ENCODE data around the gene PIGV. TPM values are rescaled to one million over a fixed set of nuclear protein-coding genes. Genes with fewer than 3 reads are reported as not detected.

The PIGV gene
- total and polyA plus RNA-seq, 5 donors: 3.9 to 7.3 (median 5.4) TPM

DNA sequence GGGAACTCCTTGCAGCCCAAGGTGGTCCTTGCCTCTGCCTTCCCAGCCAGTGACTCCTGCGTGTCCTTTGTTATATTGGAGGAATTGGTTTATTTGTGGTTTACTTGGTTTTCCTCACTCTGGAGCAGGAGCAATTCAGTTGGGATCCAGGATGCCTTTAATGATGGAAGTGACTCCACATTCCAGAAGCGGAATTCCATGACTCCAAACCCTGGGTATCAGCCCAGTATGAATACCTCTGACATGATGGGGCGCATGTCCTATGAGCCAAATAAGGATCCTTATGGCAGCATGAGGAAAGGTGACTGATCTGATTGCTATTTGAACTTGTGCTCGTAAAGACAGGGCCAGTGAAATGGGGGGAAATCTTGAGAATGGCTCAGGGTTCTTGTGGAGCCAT lies 15.1 kb upstream of the PIGV start:
- intact Hi-C loops (cut with DNase I): no loop called here
- Histone ChIP-seq H3K27ac (ENCODE audit: low read length) (no peak overlapping the region), H3K4me1 (ENCODE audit: control insufficient read depth, insufficient read depth, low read length) (peaks cover 13% of the 10 kb centered on the region), H3K4me3 (ENCODE audit: low read length) (no peak overlapping the region), H3K9me3 (ENCODE audit: control insufficient read depth, low read length) (no peaks in the 10 kb centered on the region), H3K27me3 (ENCODE audit: control insufficient read depth, insufficient read depth) (no peaks in the 10 kb centered on the region)
- no peak for DNase-seq
- 85% methylated on average over 4 of the region's 4 CpGs for WGBS
- ATAC-seq: no peak

DNA sequence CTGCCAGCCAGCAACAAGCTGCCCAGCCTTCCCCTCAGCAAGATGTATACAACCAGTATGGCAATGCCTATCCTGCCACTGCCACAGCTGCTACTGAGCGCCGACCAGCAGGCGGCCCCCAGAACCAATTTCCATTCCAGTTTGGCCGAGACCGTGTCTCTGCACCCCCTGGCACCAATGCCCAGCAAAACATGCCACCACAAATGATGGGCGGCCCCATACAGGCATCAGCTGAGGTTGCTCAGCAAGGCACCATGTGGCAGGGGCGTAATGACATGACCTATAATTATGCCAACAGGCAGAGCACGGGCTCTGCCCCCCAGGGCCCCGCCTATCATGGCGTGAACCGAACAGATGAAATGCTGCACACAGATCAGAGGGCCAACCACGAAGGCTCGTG lies 13.3 kb upstream of the PIGV start:
- no peak overlapping the region for H3K27ac ChIP-seq (ENCODE audit: low read length)
- H3K27me3 ChIP-seq (ENCODE audit: control insufficient read depth, insufficient read depth): no peaks in the 10 kb centered on the region
- H3K9me3 ChIP-seq (ENCODE audit: control insufficient read depth, low read length): no peaks in the 10 kb centered on the region
- DNase-seq (no peak), ATAC-seq (no peak)
- peaks cover 9% of the 10 kb centered on the region for H3K4me1 ChIP-seq (ENCODE audit: control insufficient read depth, insufficient read depth, low read length)
- intact Hi-C loops (cut with DNase I): no loop called here
- 96% methylated on average over 13 of the region's 13 CpGs for WGBS
- no peak overlapping the region for H3K4me3 ChIP-seq (ENCODE audit: low read length)

DNA sequence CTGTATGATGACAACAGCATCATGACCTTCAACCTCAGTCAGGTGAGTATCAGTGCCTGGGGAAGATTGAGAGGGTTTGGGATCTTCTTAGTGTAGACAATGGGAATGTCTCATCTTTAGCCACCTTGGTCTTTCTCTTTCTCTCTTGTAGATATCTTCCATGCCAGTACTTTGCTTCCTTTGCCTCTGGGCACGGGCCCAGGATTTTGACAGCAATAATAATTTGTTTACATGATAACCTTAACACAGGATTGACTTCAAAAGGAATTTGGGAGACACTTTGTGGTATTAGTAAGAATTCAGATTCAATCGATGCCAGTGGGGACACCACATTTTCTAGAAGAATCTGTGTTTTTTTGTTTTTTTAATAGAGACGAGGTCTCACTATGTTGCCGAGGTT lies 12.1 kb upstream of the PIGV start:
- 74% methylated on average over 4 of the region's 4 CpGs for WGBS
- no peak overlapping the region for H3K27ac ChIP-seq (ENCODE audit: low read length)
- no peak for DNase-seq
- no peaks in the 10 kb centered on the region for H3K27me3 ChIP-seq (ENCODE audit: control insufficient read depth, insufficient read depth)
- no peak overlapping the region for H3K4me3 ChIP-seq (ENCODE audit: low read length)
- intact Hi-C loops (cut with DNase I): no loop called here
- no peak for ATAC-seq
- peaks cover 9% of the 10 kb centered on the region for H3K4me1 ChIP-seq (ENCODE audit: control insufficient read depth, insufficient read depth, low read length)
- H3K9me3 ChIP-seq (ENCODE audit: control insufficient read depth, low read length): no peaks in the 10 kb centered on the region

DNA sequence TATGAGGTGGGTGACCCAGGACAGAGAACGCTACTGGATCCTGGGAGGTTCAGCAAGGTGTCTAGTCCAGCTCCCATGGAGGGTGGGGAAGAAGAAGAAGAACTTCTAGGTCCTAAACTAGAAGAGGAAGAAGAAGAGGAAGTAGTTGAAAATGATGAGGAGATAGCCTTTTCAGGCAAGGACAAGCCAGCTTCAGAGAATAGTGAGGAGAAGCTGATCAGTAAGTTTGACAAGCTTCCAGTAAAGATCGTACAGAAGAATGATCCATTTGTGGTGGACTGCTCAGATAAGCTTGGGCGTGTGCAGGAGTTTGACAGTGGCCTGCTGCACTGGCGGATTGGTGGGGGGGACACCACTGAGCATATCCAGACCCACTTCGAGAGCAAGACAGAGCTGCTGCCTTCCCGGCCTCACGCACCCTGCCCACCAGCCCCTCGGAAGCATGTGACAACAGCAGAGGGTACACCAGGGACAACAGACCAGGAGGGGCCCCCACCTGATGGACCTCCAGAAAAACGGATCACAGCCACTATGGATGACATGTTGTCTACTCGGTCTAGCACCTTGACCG lies 8.6 kb upstream of the PIGV start:
- DNase-seq (no peak), ATAC-seq (no peak)
- intact Hi-C loops (cut with DNase I): no loop called here
- WGBS: 71% methylated on average over 11 of the region's 11 CpGs
- no peaks in the 10 kb centered on the region for H3K27me3 ChIP-seq (ENCODE audit: control insufficient read depth, insufficient read depth)
- H3K9me3 ChIP-seq (ENCODE audit: control insufficient read depth, low read length): no peaks in the 10 kb centered on the region
- no peak overlapping the region for H3K4me3 ChIP-seq (ENCODE audit: low read length)
- peaks cover 1% of the 10 kb centered on the region for H3K4me1 ChIP-seq (ENCODE audit: control insufficient read depth, insufficient read depth, low read length)
- no peak overlapping the region for H3K27ac ChIP-seq (ENCODE audit: low read length)

DNA sequence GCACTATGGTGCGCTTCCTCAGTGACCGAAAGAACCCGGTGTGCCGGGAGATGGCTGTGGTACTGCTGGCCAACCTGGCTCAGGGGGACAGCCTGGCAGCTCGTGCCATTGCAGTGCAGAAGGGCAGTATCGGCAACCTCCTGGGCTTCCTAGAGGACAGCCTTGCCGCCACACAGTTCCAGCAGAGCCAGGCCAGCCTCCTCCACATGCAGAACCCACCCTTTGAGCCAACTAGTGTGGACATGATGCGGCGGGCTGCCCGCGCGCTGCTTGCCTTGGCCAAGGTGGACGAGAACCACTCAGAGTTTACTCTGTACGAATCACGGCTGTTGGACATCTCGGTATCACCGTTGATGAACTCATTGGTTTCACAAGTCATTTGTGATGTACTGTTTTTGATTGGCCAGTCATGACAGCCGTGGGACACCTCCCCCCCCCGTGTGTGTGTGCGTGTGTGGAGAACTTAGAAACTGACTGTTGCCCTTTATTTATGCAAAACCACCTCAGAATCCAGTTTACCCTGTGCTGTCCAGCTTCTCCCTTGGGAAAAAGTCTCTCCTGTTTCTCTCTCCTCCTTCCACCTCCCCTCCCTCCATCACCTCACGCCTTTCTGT lies 7.3 kb upstream of the PIGV start:
- intact Hi-C loops (cut with DNase I): loop anchor here in 2 of 4 donors (10.0 kb wide), 2 partner anchors 76 to 276 kb away; no protein-coding TSS in a partner anchor
- ATAC-seq (no peak), DNase-seq (no peak)
- H3K9me3 ChIP-seq (ENCODE audit: control insufficient read depth, low read length): no peaks in the 10 kb centered on the region
- WGBS: 87% methylated on average over 21 of the region's 21 CpGs
- no peak overlapping the region for H3K27ac ChIP-seq (ENCODE audit: low read length)
- H3K4me1 ChIP-seq (ENCODE audit: control insufficient read depth, insufficient read depth, low read length): peaks cover 7% of the 10 kb centered on the region
- H3K27me3 ChIP-seq (ENCODE audit: control insufficient read depth, insufficient read depth): no peaks in the 10 kb centered on the region
- H3K4me3 ChIP-seq (ENCODE audit: low read length): no peak overlapping the region

DNA sequence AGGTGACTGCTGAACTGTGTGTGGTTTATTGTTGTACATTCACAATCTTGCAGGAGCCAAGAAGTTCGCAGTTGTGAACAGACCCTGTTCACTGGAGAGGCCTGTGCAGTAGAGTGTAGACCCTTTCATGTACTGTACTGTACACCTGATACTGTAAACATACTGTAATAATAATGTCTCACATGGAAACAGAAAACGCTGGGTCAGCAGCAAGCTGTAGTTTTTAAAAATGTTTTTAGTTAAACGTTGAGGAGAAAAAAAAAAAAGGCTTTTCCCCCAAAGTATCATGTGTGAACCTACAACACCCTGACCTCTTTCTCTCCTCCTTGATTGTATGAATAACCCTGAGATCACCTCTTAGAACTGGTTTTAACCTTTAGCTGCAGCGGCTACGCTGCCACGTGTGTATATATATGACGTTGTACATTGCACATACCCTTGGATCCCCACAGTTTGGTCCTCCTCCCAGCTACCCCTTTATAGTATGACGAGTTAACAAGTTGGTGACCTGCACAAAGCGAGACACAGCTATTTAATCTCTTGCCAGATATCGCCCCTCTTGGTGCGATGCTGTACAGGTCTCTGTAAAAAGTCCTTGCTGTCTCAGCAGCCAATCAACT lies 6.4 kb upstream of the PIGV start:
- no peaks in the 10 kb centered on the region for H3K9me3 ChIP-seq (ENCODE audit: control insufficient read depth, low read length)
- no peaks in the 10 kb centered on the region for H3K27me3 ChIP-seq (ENCODE audit: control insufficient read depth, insufficient read depth)
- DNase-seq (no peak), ATAC-seq (no peak)
- peaks cover 10% of the 10 kb centered on the region for H3K4me1 ChIP-seq (ENCODE audit: control insufficient read depth, insufficient read depth, low read length)
- no peak overlapping the region for H3K27ac ChIP-seq (ENCODE audit: low read length)
- intact Hi-C loops (cut with DNase I): loop anchor here in 2 of 4 donors (10.0 kb wide), 2 partner anchors 77 to 277 kb away; no protein-coding TSS in a partner anchor
- WGBS: 65% methylated on average over 11 of the region's 11 CpGs
- H3K4me3 ChIP-seq (ENCODE audit: low read length): no peak overlapping the region

DNA sequence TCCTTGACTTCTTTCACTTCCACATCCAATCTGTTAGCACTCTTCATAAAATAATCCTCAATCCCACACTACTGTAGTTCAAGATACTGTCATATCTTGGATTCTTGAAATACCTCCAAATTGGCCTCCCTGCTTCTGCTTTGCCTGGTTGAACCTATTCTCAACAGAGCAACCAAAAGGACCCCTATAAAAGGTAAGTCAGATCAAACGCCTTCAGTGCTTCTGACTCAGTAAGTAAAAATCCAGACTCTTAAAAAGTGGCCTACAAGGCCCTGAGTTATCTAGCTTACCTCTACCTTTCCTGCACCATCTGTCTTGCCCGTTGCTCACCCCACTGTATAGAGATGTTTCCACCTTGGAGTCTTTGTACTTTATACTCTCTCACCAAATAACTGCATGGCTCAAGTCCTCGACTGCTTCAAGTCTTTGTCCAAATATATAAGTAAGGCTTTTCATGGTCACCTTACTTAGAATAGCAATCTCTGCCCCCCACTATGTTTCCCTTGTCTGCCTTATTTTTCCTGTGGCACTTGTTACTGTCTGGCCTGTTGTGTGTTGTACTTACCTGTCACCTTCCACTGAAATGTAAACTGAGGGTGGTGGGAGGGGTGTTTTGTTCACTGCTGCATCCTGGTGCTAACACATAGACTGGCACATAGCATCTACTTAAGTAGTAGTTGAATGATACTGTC lies 5.1 kb upstream of the PIGV start:
- DNase-seq (no peak), ATAC-seq (no peak)
- no peaks in the 10 kb centered on the region for H3K27me3 ChIP-seq (ENCODE audit: control insufficient read depth, insufficient read depth)
- peaks cover 16% of the 10 kb centered on the region for H3K4me1 ChIP-seq (ENCODE audit: control insufficient read depth, insufficient read depth, low read length)
- WGBS: 56% methylated on average over 3 of the region's 3 CpGs
- H3K9me3 ChIP-seq (ENCODE audit: control insufficient read depth, low read length): no peaks in the 10 kb centered on the region
- no peak overlapping the region for H3K4me3 ChIP-seq (ENCODE audit: low read length)
- H3K27ac ChIP-seq (ENCODE audit: low read length): peak overlapping the region; percentile 6
- intact Hi-C loops (cut with DNase I): loop anchor here in 2 of 4 donors (10.0 kb wide), 2 partner anchors 78 to 278 kb away; no protein-coding TSS in a partner anchor

DNA sequence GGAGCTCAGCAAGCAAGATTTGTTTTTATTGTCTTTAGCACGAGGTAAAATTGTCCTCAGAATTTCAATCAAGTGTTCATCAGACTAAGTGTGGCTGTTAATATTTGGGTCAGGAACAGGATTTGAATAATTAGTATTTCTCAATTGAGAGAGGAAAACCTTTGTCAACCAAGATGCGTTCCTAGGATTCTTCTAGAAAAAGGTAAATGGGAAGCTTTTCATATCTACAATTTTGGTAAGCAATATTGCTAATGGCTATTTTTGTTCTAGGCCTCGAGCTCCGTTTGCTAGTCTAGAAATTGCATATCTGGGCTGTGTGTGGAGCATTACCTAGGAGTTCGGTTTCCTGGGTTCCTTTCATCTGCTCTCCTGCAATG lies 4.1 kb upstream of the PIGV start:
- Histone ChIP-seq H3K4me1 (ENCODE audit: control insufficient read depth, insufficient read depth, low read length) (peaks cover 16% of the 10 kb centered on the region), H3K9me3 (ENCODE audit: control insufficient read depth, low read length) (no peaks in the 10 kb centered on the region), H3K4me3 (ENCODE audit: low read length) (no peak overlapping the region), H3K27ac (ENCODE audit: low read length) (peak overlapping the region; percentile 80), H3K27me3 (ENCODE audit: control insufficient read depth, insufficient read depth) (no peaks in the 10 kb centered on the region)
- DNase-seq: no peak
- intact Hi-C loops (cut with DNase I): loop anchor here in 2 of 4 donors (10.0 kb wide), 2 partner anchors 79 to 279 kb away; no protein-coding TSS in a partner anchor
- no peak for ATAC-seq
- WGBS: 68% methylated on average over 5 of the region's 5 CpGs

DNA sequence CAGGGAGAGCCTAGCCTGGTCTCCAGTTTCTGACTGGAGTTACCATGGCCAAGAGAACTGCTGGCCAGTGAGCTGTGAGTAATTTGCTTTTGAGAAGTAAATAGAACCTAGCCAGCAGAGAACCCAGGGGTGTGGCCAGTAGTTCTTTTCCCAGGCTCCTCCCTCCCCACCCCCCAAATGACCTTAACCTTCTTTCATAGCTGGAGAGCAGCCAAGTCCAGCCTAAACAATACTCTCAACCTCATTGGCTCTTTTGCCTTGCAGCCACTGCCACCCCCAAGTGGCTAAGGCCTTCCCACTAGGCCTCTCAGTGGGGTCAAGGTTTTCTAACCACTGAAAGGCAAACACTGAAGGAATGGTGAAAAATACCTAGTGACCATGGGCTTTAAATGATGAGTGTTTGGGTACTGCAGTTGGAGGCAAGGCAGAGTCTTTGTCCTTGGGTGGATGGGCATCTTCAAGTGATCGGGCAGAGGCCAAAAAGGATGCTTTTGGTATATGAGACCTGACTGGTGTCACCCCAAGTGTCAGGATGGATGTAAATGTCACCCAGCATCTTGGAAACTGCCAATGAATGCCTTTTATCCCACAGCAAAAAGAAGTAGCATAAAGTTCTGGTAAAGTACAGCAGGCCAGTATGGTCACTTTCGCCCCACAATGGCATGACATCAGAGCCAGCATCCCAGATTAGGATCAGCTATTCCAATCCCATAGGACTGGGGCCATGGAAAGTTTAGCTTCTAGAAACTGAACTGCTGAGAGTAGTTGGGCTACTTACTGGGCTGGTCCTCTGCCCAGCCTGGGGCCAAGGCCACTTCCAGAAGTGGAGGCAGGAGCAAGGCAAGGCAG lies 3.5 kb upstream of the PIGV start:
- no peak overlapping the region for H3K4me3 ChIP-seq (ENCODE audit: low read length)
- WGBS: 81% methylated on average over 2 of the region's 2 CpGs
- DNase-seq (peak; percentile 73 to 82 (median 82)), ATAC-seq (peak; percentile 40 to 50)
- H3K4me1 ChIP-seq (ENCODE audit: control insufficient read depth, insufficient read depth, low read length): peaks cover 16% of the 10 kb centered on the region
- intact Hi-C loops (cut with DNase I): loop anchor here in 2 of 4 donors (10.0 kb wide), 2 partner anchors 79 to 279 kb away; no protein-coding TSS in a partner anchor
- no peaks in the 10 kb centered on the region for H3K9me3 ChIP-seq (ENCODE audit: control insufficient read depth, low read length)
- peak overlapping the region; percentile 94 for H3K27ac ChIP-seq (ENCODE audit: low read length)
- no peaks in the 10 kb centered on the region for H3K27me3 ChIP-seq (ENCODE audit: control insufficient read depth, insufficient read depth)

DNA sequence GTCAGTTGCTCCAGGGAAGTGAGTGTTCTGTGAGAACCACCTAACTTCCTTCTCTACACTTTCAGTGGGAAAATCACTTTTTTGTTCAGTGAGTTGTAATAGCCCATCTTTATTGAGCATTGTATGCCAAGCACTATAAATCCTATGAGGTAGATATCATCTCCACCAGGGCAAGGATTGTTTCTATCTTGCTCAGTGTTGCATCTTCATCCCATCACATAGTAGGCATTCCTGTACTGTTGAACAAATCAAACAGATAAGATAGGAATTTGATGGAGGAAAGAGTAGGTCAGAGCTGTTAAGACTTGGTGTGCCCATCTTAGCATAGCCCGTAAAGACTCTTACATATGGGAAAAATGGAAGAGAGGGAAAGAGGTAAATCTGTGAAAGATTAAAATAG lies 2.9 kb upstream of the PIGV start:
- ATAC-seq: no peak
- Histone ChIP-seq H3K4me3 (ENCODE audit: low read length) (no peak overlapping the region), H3K27ac (ENCODE audit: low read length) (peak overlapping the region; percentile 94), H3K27me3 (ENCODE audit: control insufficient read depth, insufficient read depth) (no peaks in the 10 kb centered on the region), H3K4me1 (ENCODE audit: control insufficient read depth, insufficient read depth, low read length) (peaks cover 16% of the 10 kb centered on the region), H3K9me3 (ENCODE audit: control insufficient read depth, low read length) (no peaks in the 10 kb centered on the region)
- no peak for DNase-seq
- 92% methylated on average over 1 of the region's 1 CpG for WGBS
- intact Hi-C loops (cut with DNase I): loop anchor here in 2 of 4 donors (10.0 kb wide), 2 partner anchors 80 to 280 kb away; no protein-coding TSS in a partner anchor
